Suprapubic skin (tissue), 4 donors: Measurements from ENCODE around the gene TRIM2.

ENCODE experiments used
- EP300 ChIP-seq: sonication (generic); formaldehyde crosslinking; IDR thresholded peaks from one replicate; pipeline ENCODE4 v1.6.1; 2017; ENCODE audit warnings: antibody characterized with exemption
- POLR2AphosphoS5 ChIP-seq, 3 donors: sonication (generic); formaldehyde crosslinking; IDR thresholded peaks; one replicate each; pipeline ENCODE4 v1.6.1; 2017; ENCODE audit warnings: antibody characterized with exemption in 3 of 3
- TF ChIP-seq, protein P1 (sequence below), 2 donors: fragments of 200-600 bp in 1 of 2; fragments of 450-650 bp in 1 of 2; sonication (generic) in 1 of 2; IDR thresholded peaks; one replicate each; pipeline ENCODE4 v1.5.1; 2016 to 2019; ENCODE audit warnings: antibody characterized with exemption in 2 of 2, mild to moderate bottlenecking in 1 of 2, moderate library complexity in 1 of 2

GRCh38 chr4:153241970-153242838, 38.0 kb downstream of the TRIM2 start:
- TF ChIP-seq, protein P1, sequence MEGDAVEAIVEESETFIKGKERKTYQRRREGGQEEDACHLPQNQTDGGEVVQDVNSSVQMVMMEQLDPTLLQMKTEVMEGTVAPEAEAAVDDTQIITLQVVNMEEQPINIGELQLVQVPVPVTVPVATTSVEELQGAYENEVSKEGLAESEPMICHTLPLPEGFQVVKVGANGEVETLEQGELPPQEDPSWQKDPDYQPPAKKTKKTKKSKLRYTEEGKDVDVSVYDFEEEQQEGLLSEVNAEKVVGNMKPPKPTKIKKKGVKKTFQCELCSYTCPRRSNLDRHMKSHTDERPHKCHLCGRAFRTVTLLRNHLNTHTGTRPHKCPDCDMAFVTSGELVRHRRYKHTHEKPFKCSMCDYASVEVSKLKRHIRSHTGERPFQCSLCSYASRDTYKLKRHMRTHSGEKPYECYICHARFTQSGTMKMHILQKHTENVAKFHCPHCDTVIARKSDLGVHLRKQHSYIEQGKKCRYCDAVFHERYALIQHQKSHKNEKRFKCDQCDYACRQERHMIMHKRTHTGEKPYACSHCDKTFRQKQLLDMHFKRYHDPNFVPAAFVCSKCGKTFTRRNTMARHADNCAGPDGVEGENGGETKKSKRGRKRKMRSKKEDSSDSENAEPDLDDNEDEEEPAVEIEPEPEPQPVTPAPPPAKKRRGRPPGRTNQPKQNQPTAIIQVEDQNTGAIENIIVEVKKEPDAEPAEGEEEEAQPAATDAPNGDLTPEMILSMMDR (IDR thresholded peaks at IDR 0.05), result no peak
- TF ChIP-seq EP300 (no peak), POLR2AphosphoS5 (IDR thresholded peaks at IDR 0.05) (no peak)
